Astrocyte (in vitro differentiated cells and primary cell): ENCODE data around the gene POU2F3.

Experiments
- EZH2 ChIP-seq: IDR thresholded peaks from 2 replicates; pipeline ENCODE4 v1.6.1; 2012; ENCODE audit warnings: mild to moderate bottlenecking, low read length, inconsistent platforms; ENCODE audit not compliant: insufficient read depth
- TF ChIP-seq, protein P1 (sequence below): IDR thresholded peaks from 2 replicates; pipeline ENCODE4 v1.5.1; 2011; ENCODE audit warnings: low read depth, mild to moderate bottlenecking, inconsistent platforms, low read length, moderate library complexity; ENCODE audit not compliant: insufficient read depth

- TF ChIP-seq, protein P1, sequence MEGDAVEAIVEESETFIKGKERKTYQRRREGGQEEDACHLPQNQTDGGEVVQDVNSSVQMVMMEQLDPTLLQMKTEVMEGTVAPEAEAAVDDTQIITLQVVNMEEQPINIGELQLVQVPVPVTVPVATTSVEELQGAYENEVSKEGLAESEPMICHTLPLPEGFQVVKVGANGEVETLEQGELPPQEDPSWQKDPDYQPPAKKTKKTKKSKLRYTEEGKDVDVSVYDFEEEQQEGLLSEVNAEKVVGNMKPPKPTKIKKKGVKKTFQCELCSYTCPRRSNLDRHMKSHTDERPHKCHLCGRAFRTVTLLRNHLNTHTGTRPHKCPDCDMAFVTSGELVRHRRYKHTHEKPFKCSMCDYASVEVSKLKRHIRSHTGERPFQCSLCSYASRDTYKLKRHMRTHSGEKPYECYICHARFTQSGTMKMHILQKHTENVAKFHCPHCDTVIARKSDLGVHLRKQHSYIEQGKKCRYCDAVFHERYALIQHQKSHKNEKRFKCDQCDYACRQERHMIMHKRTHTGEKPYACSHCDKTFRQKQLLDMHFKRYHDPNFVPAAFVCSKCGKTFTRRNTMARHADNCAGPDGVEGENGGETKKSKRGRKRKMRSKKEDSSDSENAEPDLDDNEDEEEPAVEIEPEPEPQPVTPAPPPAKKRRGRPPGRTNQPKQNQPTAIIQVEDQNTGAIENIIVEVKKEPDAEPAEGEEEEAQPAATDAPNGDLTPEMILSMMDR: no peak
- no peak for TF ChIP-seq EZH2
Observed at GRCh38 chr11:120224972-120225909, 14.7 kb upstream of the POU2F3 start.
